Measurements from ENCODE around the gene SRGAP2.
"Not testable (repeated sequence)": the region's sequence is repeated elsewhere in the genome, so short reads cannot be mapped to it uniquely, and the experiment has no call there.

GRCh38 chr1:206176114-206176502 is 27.2 kb upstream of the SRGAP2 start:
- not testable (repeated sequence) for TF ChIP-seq EZH2phosphoT487 (IDR thresholded peaks at IDR 0.05; ENCODE audit: insufficient read depth, low read depth); EZH2 (IDR thresholded peaks at IDR 0.05; ENCODE audit: insufficient read depth, poor library complexity, severe bottlenecking)

Measured in GM23248 (cell line).